ENCODE measurements around the gene MED7. TPM values are rescaled to one million over a fixed set of nuclear protein-coding genes. Genes with fewer than 3 reads are reported as not detected.
"Not testable (repeated sequence)": the region's sequence is repeated elsewhere in the genome, so short reads cannot be mapped to it uniquely, and the experiment has no call there.

MED7 gene
- total RNA-seq, 2 donors from 2014 or later = 4.9 to 6.0 TPM

- TF ChIP-seq CTCF (IDR thresholded peaks at IDR 0.05) (no peak), POLR2A (IDR thresholded peaks at IDR 0.05) (no peak)
- Histone ChIP-seq H3K4me1 (no peaks in the 10 kb centered on the region), H3K4me3 (no peak overlapping the region), H3K27me3 (no peaks in the 10 kb centered on the region), H3K27ac (no peak overlapping the region), H3K36me3 (replicated peaks in 1 of 2; ENCODE audit: insufficient read depth in 1 of 2, low read depth in 2 of 2) (no peaks in the 10 kb centered on the region), H3K9me3 (no peaks in the 10 kb centered on the region)
- WGBS, 2 donors = 58 to 64% methylated on average over 12 of the region's 12 CpGs
- no peak for ATAC-seq
- intact Hi-C loops (cut with DNase I) = no loop called here
- no peak for DNase-seq
Measured at GRCh38 chr5:157186309-157187045, 43.8 kb upstream of the MED7 start.

- H3K4me1 ChIP-seq; H3K9me3 ChIP-seq; H3K36me3 ChIP-seq (replicated peaks in 1 of 2; ENCODE audit: insufficient read depth in 1 of 2, low read depth in 2 of 2); DNase-seq; H3K4me3 ChIP-seq; H3K27ac ChIP-seq; ATAC-seq; H3K27me3 ChIP-seq; intact Hi-C loops (cut with DNase I): not testable (repeated sequence)
- WGBS, 2 donors = 81 to 82% methylated on average over 6 of the region's 6 CpGs
Measured at GRCh38 chr5:157185122-157185521, 42.5 kb upstream of the MED7 start.

GRCh38 chr5:157184117-157184670 is 41.5 kb upstream of the MED7 start:
- TF ChIP-seq POLR2A (IDR thresholded peaks at IDR 0.05) (no peak), CTCF (IDR thresholded peaks at IDR 0.05) (no peak)
- no peak overlapping the region for H3K4me3 ChIP-seq
- intact Hi-C loops (cut with DNase I) = no loop called here

GRCh38 chr5:157182143-157182757 is 39.6 kb upstream of the MED7 start:
- no peak overlapping the region for H3K27ac ChIP-seq
- no peak overlapping the region for H3K4me3 ChIP-seq
- H3K27me3 ChIP-seq = no peaks in the 10 kb centered on the region
- ATAC-seq (no peak), DNase-seq (no peak)
- TF ChIP-seq POLR2A (IDR thresholded peaks at IDR 0.05) (no peak), CTCF (IDR thresholded peaks at IDR 0.05) (no peak)
- no peaks in the 10 kb centered on the region for H3K4me1 ChIP-seq
- WGBS, 2 donors = 33 to 41% methylated on average over 3 of the region's 3 CpGs
- intact Hi-C loops (cut with DNase I) = no loop called here
- no peaks in the 10 kb centered on the region for H3K36me3 ChIP-seq (replicated peaks in 1 of 2; ENCODE audit: insufficient read depth in 1 of 2, low read depth in 2 of 2)
- H3K9me3 ChIP-seq = no peaks in the 10 kb centered on the region

More at GRCh38 chr5:157184117-157184670, 41.5 kb upstream of the MED7 start:
- Histone ChIP-seq H3K27ac (no peak overlapping the region), H3K27me3 (no peaks in the 10 kb centered on the region), H3K36me3 (replicated peaks in 1 of 2; ENCODE audit: insufficient read depth in 1 of 2, low read depth in 2 of 2) (no peaks in the 10 kb centered on the region), H3K4me1 (no peaks in the 10 kb centered on the region), H3K9me3 (no peaks in the 10 kb centered on the region)
- no peak for DNase-seq
- ATAC-seq = no peak
- WGBS, 2 donors = 67 to 79% methylated on average over 8 of the region's 8 CpGs

GRCh38 chr5:157180374-157181264 is 38.0 kb upstream of the MED7 start, which contains the start of gene ITK:
Gene ITK, plus strand, starts transcription at chr5:157180840. Its CDS starts 138 bp downstream, at chr5:157180978.
- no peak for DNase-seq
- intact Hi-C loops (cut with DNase I) = no loop called here
- Histone ChIP-seq H3K36me3 (replicated peaks in 1 of 2; ENCODE audit: insufficient read depth in 1 of 2, low read depth in 2 of 2) (no peaks in the 10 kb centered on the region), H3K4me1 (no peaks in the 10 kb centered on the region), H3K27me3 (peaks cover 0 to 6% of the 10 kb centered on the region in 2 donors), H3K27ac (no peak within 1 kb of the TSS), H3K9me3 (no peaks in the 10 kb centered on the region), H3K4me3 (no peak within 1 kb of the TSS)
- TF ChIP-seq POLR2A (IDR thresholded peaks at IDR 0.05) (peak in 1 of 3 donors; percentile 10), CTCF (IDR thresholded peaks at IDR 0.05) (no peak)
- no peak for ATAC-seq
- 51 to 53% methylated on average over 8 of the region's 8 CpGs for WGBS, 2 donors

Data from body of pancreas (tissue), 4 donors.